Stimulated activated CD8-positive, alpha-beta memory T cell treated with anti-CD3 and anti-CD28 coated beads, Interleukin-15, amount 100 ng/mL, for 48 hours (primary cell): Measurements from ENCODE around the gene KLHL12.

Source experiments
- DNase-seq, 2 donors: peaks; one replicate each; pipeline ENCODE4 v3.0.0-alpha.2; 2020; ENCODE audit warnings: low read depth in 2 of 2

KLHL12 gene

DNA sequence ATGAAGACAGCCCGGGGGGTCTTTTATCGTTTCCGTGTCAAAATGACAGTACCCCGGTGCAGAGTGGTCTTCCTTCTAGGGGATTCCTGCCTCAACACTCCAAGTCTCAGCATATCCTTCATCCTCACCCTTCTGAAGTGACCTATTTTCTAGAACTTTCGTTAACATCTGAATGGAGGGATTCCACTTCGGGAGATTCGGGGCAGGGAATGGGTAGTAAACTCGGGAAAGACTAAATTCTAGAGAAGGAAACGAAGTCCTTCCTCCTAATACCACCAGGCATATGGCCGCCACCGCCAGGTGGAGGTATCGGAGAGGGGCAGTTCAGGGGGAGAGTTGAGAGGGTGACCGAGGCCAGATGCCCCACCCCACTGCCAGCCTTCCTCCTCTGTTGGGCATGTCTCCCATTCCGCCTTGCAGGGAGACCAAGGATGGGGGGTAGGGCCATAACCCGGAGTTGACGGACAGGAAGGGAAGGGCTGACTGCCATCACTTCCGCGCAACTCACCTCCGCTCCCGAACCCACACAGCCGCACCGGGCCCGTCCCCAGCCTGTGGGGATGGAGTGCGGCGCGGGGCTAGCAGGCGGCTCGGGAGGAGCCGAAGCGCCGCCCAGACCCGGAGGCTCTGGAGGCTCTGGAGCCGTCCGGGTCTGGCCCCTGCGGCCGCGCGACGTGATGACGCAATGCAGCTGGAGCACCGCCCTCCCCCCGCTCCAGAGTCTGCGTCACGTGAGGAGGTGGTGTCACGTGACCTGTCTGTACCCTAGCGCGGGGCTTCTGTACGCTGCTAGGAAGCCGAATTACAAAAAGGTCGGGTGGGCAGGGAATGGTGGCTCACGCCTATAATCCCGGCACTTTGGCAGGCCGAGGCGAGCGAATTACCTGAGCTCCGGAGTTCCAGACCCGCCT is at the start of gene KLHL12:
KLHL12 (minus strand) TSS at position 654 of the 911 bp plus-strand sequence. CDS start 2,072 bp downstream, outside the sequence.
- peak; percentile 92 to 94 for DNase-seq

DNA sequence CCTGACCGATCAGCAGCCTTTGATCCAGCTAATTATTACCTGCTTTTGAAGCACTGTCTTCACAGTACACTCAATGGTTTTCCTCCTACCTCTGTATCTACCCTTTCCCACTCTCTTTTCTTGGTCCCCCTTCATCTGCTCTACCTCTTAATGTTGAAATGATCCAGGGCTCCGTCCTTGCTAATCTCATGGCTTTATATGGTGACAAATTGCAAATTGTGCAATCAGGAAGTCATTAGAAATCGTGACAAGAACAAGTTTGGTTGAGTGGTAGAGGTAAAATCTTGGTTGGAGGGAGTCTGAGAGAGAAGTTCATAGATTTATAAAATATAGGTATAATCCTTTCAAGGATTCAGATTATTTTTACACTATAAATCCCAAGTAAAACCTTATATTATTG is 49.6 kb upstream of the KLHL12 start:
- DNase-seq: no peak

DNA sequence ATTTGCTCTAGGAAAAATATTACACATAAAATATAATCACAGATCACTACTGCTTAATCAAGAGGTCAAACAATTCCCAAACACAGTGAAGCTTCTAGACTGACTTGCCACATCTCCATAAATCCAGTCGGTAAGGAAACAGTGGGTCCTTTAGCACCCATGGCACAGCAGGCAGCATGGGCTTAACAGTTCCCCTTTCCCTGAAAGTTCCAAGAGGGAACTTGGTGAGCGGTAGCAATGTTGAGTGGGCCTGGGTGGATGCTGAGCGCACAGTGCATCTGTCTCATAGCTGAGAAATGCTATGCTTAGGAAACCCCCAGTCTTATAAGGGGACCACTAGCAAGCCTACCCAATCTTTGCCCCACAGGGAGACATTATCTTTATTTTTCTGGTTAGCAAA is 47.8 kb upstream of the KLHL12 start:
- no peak for DNase-seq

DNA sequence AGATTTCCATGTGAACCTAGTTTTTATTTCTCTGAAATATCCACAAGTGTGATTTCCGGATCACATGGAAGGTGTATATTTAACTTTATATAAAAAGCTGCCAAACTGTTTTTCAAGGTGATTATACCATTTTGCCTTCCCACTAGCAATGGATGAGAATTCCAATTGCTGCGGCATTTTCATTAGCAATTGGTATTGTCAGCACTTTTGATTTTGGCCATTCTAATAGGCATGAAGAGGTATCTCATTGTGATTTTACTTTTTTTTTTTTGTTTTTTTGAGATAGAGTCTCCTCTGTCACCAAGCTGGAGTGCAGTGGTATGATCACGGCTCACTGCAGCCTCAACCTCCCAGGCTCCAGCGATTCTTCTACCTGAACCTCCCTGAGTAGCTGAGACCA is 45.0 kb upstream of the KLHL12 start:
- no peak for DNase-seq

DNA sequence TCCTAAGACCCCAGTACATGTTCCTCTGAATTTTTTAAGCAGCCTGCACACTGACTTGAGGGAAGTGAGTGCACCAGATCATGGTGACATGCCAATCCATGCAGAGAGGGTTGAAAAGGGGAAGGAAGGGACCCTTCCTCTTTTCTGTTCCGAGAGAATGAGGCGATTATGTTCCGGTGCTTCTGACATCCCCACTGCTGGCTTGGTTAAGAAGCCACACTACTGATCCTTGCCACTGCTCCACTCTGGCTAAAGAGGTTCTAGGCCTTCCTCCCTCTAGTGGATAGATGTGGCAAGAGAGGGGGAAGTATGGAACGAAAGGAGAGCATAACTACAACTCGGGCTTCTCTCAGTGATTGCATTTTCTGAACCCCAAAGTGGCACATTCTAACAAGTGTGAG is 41.9 kb upstream of the KLHL12 start:
- no peak for DNase-seq

DNA sequence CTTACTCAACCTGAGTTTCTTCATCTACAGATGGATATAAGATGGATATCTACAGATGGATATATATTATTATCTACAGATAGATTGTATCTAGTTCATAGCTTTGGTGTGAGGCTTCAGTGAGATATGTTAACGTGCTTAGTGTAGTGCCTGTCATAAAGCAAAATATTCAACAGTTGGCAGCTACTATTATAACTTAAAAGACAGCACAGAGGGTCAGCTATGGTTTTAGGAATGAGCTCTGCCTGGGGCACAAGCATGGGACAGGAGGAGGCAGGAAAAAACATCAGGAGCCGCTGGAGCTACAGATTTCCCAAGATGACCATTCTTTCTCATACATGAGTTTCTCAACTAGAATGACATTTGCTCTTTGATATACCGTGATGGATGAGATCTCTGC is 41.3 kb upstream of the KLHL12 start:
- no peak for DNase-seq

DNA sequence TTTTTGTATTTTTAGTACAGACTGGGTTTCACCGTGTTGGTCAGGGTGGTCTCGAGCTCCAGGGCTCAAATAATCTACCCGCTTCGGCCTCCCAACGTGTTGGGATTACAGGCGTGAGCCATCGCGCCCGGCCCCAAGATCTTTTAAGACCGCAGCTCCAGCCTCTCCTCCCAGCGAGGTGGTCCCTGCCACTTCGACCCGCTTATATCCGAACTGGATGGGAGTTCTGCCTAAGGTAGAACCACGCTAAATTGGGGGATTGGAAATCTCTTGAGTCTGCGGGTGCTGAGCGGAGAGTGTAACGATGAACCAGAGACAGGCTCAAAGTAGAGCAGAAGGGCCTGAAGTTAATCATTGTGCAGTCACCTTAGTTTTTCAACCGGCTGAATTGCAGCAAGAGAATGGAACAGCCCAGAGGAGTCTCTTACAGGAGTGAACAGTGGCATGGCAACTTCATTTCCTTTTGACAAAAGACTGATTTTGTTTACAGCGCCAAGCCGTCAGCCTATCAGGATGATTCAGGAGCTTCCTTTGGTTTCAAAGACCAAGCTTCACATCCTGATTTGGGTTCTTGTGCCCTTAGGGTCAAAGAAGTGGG is 40.7 kb upstream of the KLHL12 start:
- DNase-seq: no peak

DNA sequence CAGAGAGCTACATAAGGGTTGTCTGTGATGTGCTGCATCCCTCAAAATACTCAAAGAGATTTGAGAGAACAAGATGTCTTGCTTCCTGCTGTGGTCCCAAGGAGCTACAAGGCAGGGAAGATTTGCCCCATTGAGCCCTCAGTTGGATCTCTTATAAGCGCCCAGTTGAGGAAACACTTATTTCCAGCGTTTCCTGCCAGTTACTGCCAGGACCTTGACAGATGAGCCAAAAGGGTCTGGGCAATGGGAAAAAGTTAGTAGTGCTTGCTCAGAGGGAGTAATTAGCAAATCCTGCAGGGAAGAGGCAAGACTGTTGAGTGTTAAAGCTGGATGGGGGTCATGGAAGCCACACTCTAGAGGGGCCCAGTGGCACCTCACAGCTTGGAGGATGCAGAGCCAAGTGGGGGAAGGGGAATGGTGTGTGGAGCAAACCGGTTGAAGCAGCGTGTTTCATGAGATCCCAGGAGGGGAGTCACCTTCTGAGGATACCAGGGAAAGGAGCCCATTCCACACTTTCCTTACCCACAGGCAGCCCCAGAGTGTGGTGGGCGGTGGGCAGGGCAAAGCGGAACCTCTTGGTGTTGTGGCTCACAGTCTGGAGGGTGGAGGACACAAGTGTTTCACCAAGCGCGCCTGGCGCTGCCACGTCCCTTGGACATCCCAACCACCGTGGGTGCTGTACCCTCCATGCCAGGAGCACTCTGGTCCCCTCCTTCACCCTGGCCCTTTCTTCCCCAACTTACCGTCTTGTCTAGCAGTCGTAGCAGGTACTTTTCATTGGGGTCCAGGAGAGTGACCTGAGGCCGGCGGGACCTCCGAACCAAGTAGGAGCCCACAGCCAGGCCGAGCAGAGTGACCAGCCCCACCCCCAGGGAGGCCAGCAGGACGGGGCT is 39.2 kb upstream of the KLHL12 start:
- no peak for DNase-seq

DNA sequence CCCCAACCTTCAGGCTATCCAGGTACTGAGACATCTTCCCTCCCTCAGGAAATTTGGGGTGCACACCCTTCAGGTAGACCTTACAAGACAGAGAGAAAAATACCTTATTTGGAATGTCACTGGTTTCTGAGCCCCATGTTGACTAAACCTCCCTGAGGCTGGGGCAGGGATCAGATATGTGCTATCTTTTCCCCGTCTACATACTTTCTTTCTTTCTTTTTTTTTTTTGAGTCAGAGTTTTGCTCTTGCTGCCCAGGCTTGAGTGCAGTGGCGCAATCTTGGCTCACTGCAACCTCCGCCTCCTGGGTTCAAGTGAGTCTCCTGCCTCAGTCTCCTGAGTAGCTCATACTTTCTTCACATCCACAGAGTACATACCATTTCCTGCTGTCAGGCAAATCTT is 38.4 kb upstream of the KLHL12 start:
- no peak for DNase-seq

DNA sequence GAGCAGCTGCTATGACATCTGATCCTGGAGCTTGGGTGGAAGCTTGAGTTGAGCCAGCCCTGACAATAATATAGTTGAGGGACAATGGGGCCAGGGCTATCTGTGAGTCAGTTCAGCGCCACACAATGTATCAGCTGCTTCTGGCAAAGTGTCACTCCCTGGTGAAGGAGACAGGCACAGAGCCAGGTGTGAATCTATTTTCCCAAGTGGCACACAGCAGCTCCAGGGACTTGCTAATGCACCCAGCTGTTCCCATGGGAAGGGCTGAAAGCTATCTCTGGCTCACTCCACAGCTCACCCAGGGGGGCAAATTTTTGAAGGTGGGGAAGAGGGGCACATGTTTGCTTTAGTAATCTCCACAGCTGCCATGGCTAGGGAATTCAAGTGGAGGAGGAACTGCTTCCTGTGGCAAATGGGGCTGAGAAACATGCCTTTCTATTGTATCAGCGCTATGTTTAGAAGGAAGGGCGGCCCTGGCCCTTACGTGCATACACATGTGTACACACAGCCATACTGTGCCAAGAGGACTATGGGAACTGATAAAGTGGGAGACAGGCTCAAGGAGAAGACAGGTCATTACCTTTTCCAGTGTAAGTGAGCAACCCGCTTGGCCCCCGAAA is 37.9 kb upstream of the KLHL12 start:
- DNase-seq: no peak

DNA sequence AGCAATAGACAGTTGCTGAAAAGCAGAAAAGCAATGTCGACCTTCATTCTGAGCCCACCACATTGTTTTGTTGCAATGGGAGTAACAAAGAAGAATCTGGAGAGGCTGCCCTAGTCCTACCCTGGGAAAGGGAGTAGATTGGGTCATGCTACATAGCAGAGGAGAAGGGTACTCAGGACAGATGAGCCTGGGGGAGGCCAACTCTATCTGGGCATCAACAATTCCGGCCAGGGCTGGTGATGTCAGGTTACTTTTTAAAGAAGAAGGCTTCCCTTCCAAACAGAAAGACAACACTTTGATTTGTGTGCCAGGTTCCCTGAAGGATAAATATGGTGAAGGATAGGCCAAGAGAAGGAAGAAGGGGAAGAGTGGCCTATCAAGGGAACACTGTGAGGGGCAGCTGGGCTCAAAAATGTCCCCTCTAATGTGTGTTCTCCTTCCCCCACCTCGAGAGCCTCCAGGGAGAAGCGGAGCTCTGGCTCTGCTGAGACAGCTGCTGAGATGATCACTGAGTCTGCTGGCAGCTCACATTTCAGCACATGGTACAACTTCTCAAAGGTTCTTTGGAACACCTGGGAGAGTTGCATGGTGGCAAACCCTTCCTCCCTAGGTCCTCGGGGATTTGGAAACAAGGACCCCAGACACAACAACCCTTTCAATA is 34.3 kb upstream of the KLHL12 start:
- no peak for DNase-seq

DNA sequence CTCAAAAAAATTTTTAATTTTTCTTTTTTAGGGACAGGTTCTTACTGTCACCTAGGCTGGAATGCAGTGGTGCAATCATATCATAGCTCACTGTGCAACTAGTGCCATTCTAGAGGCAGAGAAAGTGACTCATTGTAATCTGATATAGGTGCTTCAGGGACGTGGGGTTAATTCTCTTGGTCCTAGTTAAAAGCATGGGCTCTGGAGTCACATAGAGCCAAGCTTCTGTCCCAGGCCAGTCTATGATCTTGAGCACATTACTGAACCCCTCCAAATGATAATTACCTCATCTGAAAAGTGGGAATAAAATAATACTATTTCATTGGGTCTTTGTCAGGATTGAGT is 32.2 kb upstream of the KLHL12 start:
- no peak for DNase-seq

DNA sequence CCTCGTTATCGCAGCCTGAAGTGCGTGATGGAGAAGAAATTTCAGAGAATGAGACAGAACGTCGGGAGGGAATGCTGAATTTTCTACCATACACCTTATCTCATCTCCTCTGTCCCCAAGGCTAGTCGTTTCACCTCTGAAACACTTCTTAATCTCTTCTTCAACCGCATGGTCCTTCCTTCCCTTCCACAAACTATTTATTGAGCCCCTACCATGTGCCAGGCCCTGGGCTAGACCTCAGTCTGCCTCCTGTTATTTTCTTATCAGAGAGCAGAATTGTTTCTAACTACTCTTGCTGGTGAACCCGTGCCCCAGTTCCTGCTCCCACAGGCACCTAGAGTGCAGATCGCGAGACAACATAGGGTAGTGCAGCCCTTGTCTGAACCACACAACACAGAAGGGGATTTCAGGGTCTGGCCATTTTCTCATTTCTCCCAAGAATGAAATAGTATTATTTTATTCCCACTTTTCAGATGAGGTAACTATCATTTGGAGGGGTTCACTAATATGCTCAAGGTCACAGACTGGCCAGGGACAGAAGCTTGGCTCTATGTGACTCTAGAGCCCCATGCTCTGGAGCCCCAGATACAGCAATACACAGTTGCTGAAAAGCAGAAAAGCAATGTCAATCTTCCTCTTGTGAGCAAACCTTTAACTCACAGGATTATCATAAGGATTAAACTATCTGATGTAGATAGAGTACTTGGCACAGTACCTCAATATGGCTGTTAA is 31.7 kb upstream of the KLHL12 start:
- no peak for DNase-seq

DNA sequence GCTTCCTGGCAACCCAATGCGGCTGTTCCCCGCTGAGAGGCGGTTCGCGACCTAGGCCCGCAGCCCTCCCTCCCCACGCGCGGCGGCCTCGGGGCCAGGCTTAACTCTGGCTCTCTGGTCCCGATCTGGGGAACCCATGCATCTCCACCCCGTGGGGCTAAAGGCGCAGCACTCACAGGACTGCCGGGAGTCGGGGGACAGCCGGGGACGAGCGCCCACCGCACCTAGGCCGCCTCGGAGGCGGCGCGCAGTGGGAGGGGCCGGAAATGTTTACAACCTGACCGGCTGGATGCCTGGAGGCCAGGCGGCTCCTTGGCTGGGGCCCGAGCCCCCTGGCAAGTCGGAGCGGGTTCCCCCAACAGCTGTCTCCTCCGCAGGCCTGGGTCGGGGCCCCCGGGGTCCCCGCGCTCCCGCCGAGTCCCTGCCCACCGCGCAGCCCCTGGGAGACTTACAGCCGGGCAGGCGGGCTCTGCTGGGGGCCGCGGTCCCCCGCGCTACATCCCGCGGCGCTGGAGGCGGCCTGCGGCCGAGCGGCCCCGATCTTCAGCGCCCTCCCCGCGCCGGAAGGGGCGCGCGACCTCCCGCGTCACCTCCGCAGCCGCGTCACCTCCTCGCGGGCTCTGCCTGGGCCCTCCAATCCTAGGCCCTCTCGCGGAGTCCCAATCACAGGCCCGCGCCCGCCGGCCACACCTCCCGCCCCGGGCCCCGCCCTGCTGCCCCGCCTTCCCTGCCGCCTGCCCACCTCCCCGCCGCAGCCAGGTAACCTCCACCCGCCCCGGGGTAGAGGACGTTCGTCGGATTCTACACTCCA is 30.9 kb upstream of the KLHL12 start, which contains the start of gene ADIPOR1:
ADIPOR1 (minus strand) TSS at position 580 of the 811 bp plus-strand sequence. CDS start 7,242 bp downstream, outside the sequence.
- peak; percentile 89 to 90 for DNase-seq

DNA sequence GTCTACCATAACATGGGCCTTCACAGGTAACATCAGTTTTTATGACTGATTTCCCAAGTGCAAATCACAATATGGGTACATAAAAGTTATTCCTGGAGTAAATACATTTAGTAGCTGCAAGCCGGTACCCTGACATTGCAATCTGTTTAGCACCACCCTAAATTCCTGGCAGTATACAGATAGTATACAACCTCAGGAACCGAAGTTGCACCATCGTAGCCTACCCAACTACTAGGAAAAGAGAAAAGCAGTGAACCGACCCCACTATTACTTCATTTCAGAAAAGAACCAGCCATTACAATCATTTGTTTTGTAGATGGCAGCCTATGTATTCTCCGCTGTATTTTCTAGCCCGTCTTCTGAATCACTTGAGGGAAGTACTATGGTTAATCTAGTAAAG is 29.9 kb upstream of the KLHL12 start:
- no peak for DNase-seq

DNA sequence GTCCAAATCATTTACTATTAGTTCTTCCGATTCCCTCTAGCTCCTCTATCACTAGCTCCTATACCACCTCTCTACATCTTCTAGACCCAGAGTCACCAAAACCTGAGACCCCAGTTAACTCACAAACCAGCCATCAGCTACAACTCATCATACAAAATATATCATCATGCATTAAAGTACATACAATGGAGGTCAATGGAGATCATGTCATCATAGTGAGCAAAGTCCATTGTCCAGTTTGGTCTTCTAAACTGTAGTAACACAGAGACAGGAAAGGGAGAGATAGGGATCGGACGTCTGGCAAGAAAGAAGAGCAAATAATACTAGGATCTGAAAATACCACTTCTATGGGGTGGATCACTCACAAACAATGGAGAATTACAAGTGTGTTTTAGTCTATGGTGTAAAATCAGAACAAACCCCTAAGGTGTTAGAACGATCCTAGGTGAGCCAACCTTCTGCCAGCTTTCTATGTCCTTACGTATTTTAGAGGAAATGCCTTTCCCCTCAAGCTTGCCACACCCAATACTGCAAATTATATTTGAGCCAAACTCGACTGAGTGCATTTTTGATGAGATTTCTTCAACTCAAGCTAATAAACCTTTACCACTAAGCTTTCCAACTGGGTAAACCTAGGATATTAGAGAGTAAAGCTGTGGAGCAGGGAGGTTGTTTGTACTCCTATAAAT is 27.2 kb upstream of the KLHL12 start:
- DNase-seq: no peak

DNA sequence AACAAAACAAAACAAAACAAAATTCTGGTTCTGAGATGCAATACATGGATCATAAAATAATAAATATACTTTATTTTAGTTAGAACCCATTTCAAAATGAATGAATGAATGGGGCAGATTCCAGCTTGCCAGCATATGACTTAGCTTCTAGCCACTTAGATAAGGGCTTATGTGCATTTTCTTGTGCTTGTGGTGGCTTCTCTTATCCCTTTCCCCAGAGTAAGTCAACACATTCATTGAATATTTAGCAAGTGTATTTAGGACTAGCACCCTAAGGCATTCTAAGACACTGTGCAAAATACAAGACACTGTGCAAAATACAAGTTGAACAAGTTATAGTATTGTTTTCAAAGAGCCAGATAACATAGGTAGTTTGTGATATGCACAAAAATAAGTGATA is 26.4 kb upstream of the KLHL12 start:
- DNase-seq: no peak

DNA sequence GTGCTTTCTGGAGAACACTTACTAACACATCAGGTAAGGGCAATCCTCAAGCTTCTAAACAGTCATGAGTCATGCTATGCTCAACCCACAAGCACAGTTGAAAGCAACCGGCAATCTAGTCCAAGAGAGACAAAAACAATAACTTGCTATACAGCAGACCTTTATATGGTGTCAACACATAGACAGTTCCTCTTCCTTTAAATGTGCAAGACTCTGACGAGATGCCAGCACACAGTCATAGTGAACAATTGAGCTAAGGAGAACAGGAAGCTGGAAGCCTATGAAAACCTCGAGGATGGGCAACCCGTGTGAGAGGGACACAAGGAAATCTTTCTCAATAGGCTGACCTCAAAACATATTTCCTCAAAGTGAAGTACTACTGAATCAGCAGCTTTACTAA is 25.8 kb upstream of the KLHL12 start:
- DNase-seq: no peak

DNA sequence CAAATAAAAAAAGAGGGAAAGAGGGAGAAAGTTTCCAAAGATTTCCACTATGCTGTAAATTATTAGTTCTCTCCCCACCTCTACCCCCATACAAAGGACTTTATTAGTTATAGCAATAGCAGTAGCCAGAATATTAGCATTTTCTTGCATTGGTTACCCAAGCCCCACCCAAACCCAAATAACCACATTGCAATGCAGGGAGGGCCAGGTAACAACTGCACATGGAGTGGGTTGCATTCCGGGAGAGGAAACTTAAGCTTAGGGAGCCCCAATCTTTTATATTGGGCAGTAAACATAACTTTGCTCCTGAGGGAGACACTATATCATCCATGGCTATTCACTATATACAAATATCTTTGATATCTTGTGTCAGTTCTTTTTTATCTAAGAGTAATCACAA is 25.1 kb upstream of the KLHL12 start:
- no peak for DNase-seq
